BLaER1 treated with 17β-estradiol and CSF1 and Interleukin-3, amounts not matched to agents 10 nM and 100 nM (cell line): ENCODE measurements around the gene POU3F2.

ENCODE experiments used
- H3K27ac ChIP-seq, 11 experiments: shearing (Covaris generic); formaldehyde crosslinking; 2 replicates each; pipeline ENCODE4 v1.8.1; 2022
- H3K27me3 ChIP-seq, 11 experiments: shearing (Covaris generic); formaldehyde crosslinking; 2 replicates each; pipeline ENCODE4 v1.8.1; 2022
- H3K36me3 ChIP-seq, 11 experiments: shearing (Covaris generic); formaldehyde crosslinking; 2 replicates each; pipeline ENCODE4 v1.8.1; 2022
- H3K4me1 ChIP-seq, 10 experiments: shearing (Covaris generic); formaldehyde crosslinking; 2 replicates each; pipeline ENCODE4 v1.8.1; 2022
- H3K4me2 ChIP-seq, 11 experiments: shearing (Covaris generic); formaldehyde crosslinking; 2 replicates each; pipeline ENCODE4 v1.8.1; 2022
- H3K4me3 ChIP-seq, 10 experiments: shearing (Covaris generic); formaldehyde crosslinking; 2 replicates each; pipeline ENCODE4 v1.8.1; 2022
- H3K9ac ChIP-seq, 11 experiments: shearing (Covaris generic); formaldehyde crosslinking; 2 replicates each; pipeline ENCODE4 v1.8.1; 2022
- H3K9me3 ChIP-seq, 11 experiments: shearing (Covaris generic); formaldehyde crosslinking; replicated peaks in 1 of 11; 2 replicates each; pipeline ENCODE4 v1.8.1; 2022
- H4K20me1 ChIP-seq, 11 experiments: shearing (Covaris generic); formaldehyde crosslinking; 2 replicates each; pipeline ENCODE4 v1.8.1; 2022
- Cebpa-rat ChIP-seq, 11 experiments: shearing (Covaris generic); IDR thresholded peaks; 2 replicates each; pipeline ENCODE4 v1.8.1; 2022

The POU3F2 gene

GRCh38 chr6:98839781-98840361 lies 5.5 kb downstream of the POU3F2 start:
- no peak overlapping the region for H3K9ac ChIP-seq
- peaks cover 100% of the 10 kb centered on the region in 11 experiments for H3K27me3 ChIP-seq
- H3K4me3 ChIP-seq = no peak overlapping the region
- peaks cover 3 to 14% (median 8%) of the 10 kb centered on the region in 10 experiments; a peak in 15 of 20 replicates for H3K4me1 ChIP-seq
- H3K9me3 ChIP-seq = peaks cover 0 to 18% (median 0%) of the 10 kb centered on the region in 11 experiments; a peak in 5 of 22 replicates
- H3K27ac ChIP-seq = no peak overlapping the region
- H3K36me3 ChIP-seq = no peaks in the 10 kb centered on the region
- H3K4me2 ChIP-seq = no peak overlapping the region
- TF ChIP-seq Cebpa-rat (IDR thresholded peaks at IDR 0.05) = no peak
- H4K20me1 ChIP-seq = peaks cover 0 to 99% (median 88%) of the 10 kb centered on the region in 11 experiments; a peak in 20 of 22 replicates

GRCh38 chr6:98840385-98840784 lies 6.0 kb downstream of the POU3F2 start:
- Histone ChIP-seq H4K20me1 (peaks cover 0 to 100% (median 88%) of the 10 kb centered on the region in 11 experiments; a peak in 20 of 22 replicates), H3K27ac (no peak overlapping the region), H3K9ac (no peak overlapping the region), H3K4me1 (peaks cover 4 to 14% (median 9%) of the 10 kb centered on the region in 10 experiments; a peak in 17 of 20 replicates), H3K9me3 (peaks cover 0 to 17% (median 0%) of the 10 kb centered on the region in 11 experiments; a peak in 5 of 22 replicates), H3K4me3 (no peak overlapping the region), H3K27me3 (peaks cover 100% of the 10 kb centered on the region in 11 experiments), H3K36me3 (no peaks in the 10 kb centered on the region), H3K4me2 (no peak overlapping the region)
- no peak for TF ChIP-seq Cebpa-rat (IDR thresholded peaks at IDR 0.05)

- no peak overlapping the region for H3K4me2 ChIP-seq
- H3K4me3 ChIP-seq = no peak overlapping the region
- H3K36me3 ChIP-seq = no peaks in the 10 kb centered on the region
- H3K27me3 ChIP-seq = peaks cover 98 to 100% (median 100%) of the 10 kb centered on the region in 11 experiments
- H4K20me1 ChIP-seq = peaks cover 0 to 99% (median 84%) of the 10 kb centered on the region in 11 experiments; a peak in 20 of 22 replicates
- H3K9ac ChIP-seq = no peak overlapping the region
- H3K4me1 ChIP-seq = peaks cover 0 to 11% (median 8%) of the 10 kb centered on the region in 10 experiments; a peak in 13 of 20 replicates
- TF ChIP-seq Cebpa-rat (IDR thresholded peaks at IDR 0.05) = no peak
- H3K27ac ChIP-seq = no peak overlapping the region
- H3K9me3 ChIP-seq = peaks cover 0 to 10% (median 0%) of the 10 kb centered on the region in 11 experiments; a peak in 4 of 22 replicates
Measured at GRCh38 chr6:98840996-98841513, 6.7 kb downstream of the POU3F2 start.

- Histone ChIP-seq H3K36me3 (no peaks in the 10 kb centered on the region), H3K27me3 (peaks cover 98 to 100% (median 100%) of the 10 kb centered on the region in 11 experiments), H3K4me2 (no peak overlapping the region), H3K9ac (no peak overlapping the region), H3K9me3 (peaks cover 0 to 10% (median 0%) of the 10 kb centered on the region in 11 experiments; a peak in 4 of 22 replicates), H4K20me1 (peaks cover 0 to 99% (median 84%) of the 10 kb centered on the region in 11 experiments; a peak in 19 of 22 replicates), H3K27ac (no peak overlapping the region), H3K4me3 (no peak overlapping the region), H3K4me1 (peaks cover 0 to 11% (median 8%) of the 10 kb centered on the region in 10 experiments; a peak in 12 of 20 replicates)
- no peak for TF ChIP-seq Cebpa-rat (IDR thresholded peaks at IDR 0.05)
Measured at GRCh38 chr6:98841621-98842341, 7.4 kb downstream of the POU3F2 start.

- H3K4me2 ChIP-seq = no peak overlapping the region
- peaks cover 0 to 10% (median 0%) of the 10 kb centered on the region in 11 experiments; a peak in 4 of 22 replicates for H3K9me3 ChIP-seq
- no peak overlapping the region for H3K9ac ChIP-seq
- no peak overlapping the region for H3K4me3 ChIP-seq
- H3K36me3 ChIP-seq = no peaks in the 10 kb centered on the region
- H3K4me1 ChIP-seq = peaks cover 0 to 11% (median 8%) of the 10 kb centered on the region in 10 experiments; a peak in 12 of 20 replicates
- no peak overlapping the region for H3K27ac ChIP-seq
- no peak for TF ChIP-seq Cebpa-rat (IDR thresholded peaks at IDR 0.05)
- H4K20me1 ChIP-seq = peaks cover 0 to 99% (median 83%) of the 10 kb centered on the region in 11 experiments; a peak in 19 of 22 replicates
- peaks cover 98 to 100% (median 100%) of the 10 kb centered on the region in 11 experiments for H3K27me3 ChIP-seq
Measured at GRCh38 chr6:98842342-98843180, 8.2 kb downstream of the POU3F2 start.

GRCh38 chr6:98843271-98844243 lies 9.2 kb downstream of the POU3F2 start:
- H3K27me3 ChIP-seq = peaks cover 98 to 100% (median 100%) of the 10 kb centered on the region in 11 experiments
- H3K4me2 ChIP-seq = no peak overlapping the region
- no peak overlapping the region for H3K4me3 ChIP-seq

More at GRCh38 chr6:98843271-98844243, 9.2 kb downstream of the POU3F2 start:
- Histone ChIP-seq H4K20me1 (peaks cover 0 to 99% (median 83%) of the 10 kb centered on the region in 11 experiments; a peak in 19 of 22 replicates), H3K36me3 (no peaks in the 10 kb centered on the region), H3K9me3 (peaks cover 0 to 10% (median 0%) of the 10 kb centered on the region in 11 experiments; a peak in 4 of 22 replicates), H3K27ac (no peak overlapping the region), H3K9ac (no peak overlapping the region), H3K4me1 (peaks cover 0 to 19% (median 10%) of the 10 kb centered on the region in 10 experiments; a peak in 14 of 20 replicates)
- no peak for TF ChIP-seq Cebpa-rat (IDR thresholded peaks at IDR 0.05)
